Dedifferentiated amniotic fluid mesenchymal stem cell (primary cell): ENCODE data around the gene EEFSEC.

ENCODE experiments used
- DNase-seq: peaks from one replicate; pipeline ENCODE4 v3.0.0-alpha.2; 2016; ENCODE audit errors: extremely low spot score

The EEFSEC gene

DNA sequence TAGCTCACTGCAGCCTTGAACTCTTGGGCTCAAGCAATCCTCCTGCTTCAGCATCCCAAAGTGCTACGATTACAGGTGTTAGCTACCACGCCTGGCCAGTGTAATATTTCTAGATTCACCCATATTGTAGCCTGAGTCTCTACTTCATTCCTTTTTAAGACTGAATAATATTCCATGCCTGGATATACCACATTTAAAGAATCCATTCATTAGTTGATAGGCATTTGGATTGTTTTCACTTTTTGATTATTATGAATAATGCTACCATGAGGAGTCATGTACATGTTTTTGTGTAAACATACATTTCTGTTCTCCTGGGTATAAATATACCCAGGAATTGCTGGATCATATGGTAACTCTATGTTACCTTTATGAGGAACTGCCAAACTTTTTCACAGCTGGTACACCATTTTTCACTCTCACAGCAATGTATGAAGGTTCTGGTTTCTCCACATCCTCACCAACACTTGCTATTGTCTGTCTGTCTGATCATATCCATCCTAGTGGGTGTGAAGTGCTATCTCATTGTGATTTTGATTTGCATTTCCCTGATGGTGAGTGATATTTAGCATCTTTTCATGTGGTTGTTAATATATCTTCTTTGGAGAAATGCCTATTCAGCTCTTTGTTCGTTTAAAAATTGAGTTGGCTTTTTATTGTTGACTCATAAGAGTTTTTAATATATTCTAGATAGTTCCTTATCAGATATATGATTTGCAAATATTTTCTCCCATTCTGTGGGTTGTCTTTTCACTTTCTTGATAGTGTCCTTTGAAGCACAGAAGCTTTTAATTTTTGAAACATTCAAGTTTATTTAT is 32.6 kb downstream of the EEFSEC start:
- DNase-seq = no peak

DNA sequence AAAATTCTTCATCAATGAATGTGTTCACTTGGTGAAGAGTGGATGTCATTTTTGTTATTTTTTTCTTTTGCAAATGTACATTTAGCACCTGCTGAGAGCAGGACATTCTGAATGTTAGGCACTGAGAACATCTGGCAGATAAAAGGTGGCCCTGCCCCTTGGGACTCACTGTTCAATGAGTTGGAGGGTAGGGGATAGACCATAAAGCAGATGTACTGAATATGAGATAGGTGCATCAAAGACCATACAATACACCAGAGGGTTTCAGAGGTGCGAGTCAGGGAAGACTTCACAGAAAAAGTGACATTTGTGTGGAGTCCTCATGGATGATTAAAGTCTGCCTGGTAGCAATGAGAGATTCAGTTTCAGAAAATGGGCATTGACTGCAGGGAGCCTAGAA is 34.2 kb downstream of the EEFSEC start:
- DNase-seq = no peak

DNA sequence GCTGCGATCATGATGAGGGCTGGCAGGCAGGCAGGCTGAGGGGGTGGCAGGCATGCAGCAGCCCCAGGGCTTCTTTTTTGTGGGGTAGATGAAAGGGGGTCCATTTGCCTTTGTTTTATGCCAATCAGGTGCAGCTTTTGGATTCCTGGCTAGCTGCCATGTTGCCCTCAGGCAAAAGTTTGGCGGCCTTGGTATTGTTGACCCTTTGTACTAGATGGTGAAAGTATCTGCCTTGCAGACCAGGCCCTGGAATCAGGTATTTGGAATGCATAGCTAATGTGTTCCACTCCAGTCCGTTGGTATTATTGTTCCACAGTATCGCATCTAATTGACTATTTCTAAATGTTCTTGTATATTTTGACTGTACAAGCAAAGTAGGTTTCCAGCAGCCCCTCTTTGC is 35.0 kb downstream of the EEFSEC start:
- no peak for DNase-seq

DNA sequence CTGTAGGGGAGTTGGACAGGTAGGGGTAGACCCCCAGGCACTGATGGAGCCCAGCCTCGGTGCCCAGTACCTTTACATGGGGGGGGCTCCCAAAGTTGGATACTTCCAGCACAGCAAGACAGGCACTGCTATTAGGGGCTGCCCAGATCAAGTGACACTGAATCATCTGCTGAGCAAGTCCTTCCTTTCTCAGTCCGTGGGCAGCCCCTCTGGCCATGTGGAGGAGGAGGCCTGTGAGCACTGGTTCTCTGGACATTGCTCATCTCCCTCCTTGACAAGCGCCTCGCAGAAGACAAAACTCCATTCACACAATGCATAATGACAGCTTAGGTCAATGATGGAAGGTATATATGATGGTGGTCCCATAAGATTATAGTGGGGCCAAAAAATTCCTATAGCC is 35.7 kb downstream of the EEFSEC start:
- no peak for DNase-seq

DNA sequence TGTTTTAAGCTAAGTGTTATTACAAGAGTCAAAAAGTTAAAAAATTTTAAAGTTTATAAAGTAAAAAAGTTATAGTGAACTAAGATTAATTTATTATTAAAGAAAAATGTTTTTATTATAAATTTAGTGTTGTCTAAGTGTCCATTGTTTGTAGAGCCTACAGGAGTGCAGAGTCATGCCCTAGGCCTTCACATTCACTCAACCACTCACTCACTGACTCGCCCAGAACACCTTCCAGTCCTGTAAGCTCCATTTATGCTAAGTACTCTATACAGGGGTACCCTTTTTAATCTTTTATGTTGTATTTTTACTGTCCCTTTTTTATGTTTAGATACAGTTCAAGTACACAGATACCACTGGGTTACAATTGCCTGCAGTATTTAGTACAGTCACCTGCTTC is 37.2 kb downstream of the EEFSEC start:
- no peak for DNase-seq

DNA sequence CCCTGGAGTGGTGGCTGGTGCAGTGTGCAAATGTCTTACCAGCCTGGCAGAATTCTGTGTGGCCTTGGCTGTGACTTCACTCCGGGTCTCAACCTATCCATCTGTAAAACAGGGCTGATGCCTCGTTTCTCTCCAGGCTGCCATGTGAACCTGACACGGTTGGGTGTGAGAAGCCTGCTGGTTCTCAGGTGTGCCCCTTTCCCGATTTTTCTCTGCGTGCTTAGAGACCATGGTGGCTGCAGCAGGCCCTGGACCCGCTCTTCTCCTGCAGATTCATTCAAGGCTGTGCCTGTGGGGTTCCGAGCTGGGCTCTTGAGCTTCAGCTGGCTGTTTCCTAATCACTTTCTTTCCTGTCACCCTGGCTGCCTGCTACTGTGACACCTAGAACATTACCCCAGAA is 38.9 kb downstream of the EEFSEC start:
- no peak for DNase-seq

DNA sequence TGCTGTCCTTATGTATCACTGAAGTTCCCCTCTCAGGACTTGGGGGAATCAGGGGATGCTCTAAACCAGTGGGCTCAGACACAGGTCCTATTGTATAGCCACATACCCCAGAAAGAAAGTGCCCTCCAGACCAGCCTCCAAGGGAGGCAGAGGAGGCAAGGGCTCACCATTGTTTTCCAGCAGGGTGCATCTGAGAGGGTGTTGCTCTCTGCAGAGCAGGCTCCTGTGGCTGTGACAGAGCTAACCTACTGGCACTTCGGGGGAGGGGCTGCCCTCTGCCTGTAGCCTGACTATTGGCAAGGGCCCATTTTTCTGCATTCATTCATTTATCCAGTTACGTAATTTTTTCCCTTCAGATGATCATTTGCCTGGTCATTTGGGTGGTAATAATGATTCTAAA is 39.9 kb downstream of the EEFSEC start:
- DNase-seq = no peak

DNA sequence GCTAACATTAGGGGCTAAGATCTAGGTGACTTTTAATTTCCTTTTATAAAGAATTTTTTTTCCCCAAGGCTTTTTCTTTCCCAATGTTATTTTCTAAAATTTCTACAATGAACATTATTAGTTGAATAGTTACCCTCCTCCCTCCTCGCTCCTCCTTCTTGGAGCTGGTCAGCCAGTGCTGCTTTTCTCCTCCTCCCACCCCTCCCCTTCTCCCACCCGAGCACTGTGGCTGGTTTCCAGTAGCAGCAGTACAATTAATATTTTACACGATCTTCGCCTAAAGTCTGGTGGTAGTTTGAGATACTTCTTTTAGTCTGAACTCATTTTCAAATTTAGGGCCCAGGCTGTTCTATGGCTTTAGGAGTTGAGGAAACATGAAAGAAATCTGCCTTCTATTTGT is 41.6 kb downstream of the EEFSEC start:
- DNase-seq = no peak

DNA sequence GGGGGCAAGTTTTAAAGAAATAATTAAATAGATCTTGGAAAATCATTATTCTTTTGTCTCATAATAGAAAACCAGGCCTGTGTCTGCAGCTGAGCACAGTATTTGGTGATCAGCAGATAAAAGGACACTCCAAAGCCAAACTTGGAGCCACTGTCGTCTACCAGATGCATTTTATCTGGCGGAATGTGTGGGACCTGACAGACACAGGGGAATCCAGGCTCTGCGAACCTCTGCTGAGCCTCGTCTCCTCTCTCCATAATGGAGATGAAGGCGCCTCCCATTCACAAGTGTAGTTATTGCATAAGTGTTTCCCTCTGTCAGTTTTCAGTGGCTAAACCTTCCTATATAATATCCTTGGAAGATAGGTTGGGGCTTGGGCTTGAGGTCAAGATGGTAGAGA is 42.1 kb downstream of the EEFSEC start:
- DNase-seq = no peak

DNA sequence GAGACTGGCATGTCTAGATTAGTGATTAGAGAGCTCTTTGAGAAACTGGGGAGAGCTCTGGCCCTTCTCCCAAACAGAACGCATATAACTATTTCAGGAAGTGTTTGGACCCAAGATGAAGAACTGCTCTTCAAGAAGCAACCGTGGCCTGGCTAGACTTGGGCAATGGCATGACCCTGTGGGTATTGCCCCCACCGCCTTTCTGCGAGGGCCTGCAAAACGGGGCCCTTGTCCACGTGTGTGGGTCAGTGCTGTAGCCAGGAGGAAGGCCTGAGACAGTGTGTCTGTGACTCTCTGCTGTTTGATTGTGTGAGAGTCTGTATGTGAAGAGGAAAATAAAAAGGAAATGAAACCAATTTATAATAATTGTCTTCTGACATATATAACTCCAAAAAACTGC is 42.5 kb downstream of the EEFSEC start:
- DNase-seq = no peak

DNA sequence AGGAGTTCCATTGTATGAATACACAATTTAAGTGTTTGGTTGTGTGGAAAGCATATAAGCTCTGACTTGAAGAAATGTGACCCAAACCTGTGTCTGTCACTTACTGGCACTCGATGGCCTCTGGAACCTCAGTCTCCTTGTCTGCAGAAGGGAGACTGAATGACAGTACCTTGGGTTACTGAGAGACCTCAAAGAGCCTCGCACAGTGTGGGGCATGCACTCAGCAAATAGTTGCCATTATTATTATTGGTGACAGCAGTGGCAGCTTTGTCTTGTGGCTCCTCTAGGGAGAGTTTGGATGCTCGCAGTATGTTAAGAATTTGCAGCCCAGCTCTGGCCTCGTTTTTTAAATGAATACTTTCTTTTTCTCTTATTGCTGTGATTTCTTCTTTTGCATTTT is 43.4 kb downstream of the EEFSEC start:
- DNase-seq = no peak

DNA sequence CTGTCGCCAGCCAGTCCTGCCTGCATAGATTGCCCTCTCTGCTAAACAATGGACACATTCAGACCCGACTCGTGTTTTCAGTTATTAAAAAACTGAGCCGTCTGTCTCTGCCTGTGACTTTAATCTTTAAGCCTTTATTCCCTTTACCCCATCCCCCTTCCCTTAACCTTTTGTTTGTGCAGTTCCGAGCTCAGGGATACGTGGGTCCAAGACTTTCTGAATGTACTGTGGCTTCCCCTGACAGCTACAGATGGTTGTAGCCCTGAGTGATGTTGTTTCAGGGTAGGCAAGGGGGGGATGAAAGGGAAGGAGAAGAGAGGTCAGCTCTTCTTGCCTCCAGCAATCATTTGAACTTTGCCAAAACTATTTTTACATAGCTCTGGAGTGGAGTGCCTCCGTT is 44.6 kb downstream of the EEFSEC start:
- DNase-seq = no peak

DNA sequence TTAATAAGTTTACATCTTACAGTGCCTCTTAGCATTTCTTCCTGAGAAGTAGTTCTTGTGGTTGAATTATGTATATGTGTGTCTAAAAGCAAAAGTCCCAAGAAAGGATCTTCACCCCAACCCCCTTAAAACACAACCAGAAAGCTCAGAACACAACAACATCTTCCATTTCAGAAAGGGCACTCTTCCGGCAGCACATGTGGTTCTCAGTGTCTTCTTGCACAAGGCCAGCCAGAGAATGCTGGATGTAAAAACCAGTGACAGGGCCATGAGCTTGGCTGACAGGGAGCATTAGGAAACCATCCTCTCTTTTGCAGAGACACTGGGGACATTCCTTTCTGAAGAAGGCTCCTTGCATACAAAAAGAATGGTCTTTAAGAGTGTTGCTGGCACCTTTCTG is 45.0 kb downstream of the EEFSEC start:
- no peak for DNase-seq

DNA sequence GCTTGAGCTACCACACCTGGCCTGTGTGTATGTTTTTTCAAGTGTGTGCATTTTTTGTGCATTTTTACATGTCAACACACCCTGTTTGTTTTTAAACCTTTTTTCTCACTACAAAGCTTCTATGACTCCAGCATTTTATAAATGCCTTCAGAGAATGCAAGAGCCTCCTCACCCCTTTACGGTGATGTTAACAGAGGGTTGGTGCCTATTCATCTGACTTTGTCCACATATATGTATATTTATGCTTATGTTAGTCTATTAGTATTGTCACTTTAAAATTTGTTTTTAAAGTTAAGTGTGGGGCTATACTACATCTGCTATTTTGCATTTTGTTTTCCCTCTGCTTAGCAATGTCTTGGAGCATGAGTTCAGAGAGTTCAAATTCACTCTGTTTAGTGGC is 45.8 kb downstream of the EEFSEC start:
- DNase-seq = no peak

DNA sequence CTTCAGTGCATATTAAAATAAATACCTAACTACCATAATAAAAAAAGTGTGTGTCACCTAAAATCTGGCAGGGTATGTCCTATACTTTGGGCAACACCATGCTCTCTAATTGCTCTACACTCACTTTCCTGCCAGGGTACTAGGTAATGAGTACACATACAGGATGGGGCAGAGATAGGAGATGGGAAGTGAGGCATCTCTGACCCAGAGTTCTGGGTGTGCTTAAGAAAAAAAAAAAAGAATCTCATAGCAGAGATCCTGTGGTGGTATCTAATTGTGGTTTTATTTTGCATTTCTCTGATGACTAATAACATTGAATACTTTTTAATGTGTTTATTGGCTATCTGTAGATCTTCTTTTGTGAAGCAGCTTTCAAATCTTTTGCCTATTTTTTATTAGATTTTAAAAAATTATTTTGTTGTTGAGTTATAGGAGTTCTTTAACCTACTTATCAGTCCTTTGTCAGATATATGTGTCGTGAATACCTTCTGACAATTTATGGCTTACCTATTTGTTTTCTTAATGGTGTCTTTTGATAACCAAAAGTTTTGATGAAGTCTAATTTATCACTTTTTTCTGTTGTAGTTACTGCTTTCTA is 48.0 kb downstream of the EEFSEC start:
- no peak for DNase-seq

DNA sequence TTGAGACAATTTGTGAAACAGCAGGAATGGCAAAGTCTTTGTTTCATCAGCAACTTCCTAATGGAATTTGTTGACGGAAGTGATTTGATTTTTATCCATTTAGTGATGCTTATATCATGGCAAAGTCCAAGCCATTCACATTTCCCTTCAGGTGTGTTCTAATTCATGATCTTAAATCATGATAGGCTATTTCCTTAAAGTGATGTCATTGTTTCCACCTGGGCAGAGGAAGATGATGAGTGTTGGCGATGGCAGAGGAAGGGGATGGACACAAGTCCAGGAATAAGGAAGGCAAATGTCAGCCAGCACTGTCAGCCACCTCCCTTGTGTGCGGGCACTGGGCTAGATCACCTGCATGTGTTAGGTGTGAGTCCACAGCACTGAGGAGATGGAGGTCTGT is 49.9 kb downstream of the EEFSEC start:
- DNase-seq = no peak

DNA sequence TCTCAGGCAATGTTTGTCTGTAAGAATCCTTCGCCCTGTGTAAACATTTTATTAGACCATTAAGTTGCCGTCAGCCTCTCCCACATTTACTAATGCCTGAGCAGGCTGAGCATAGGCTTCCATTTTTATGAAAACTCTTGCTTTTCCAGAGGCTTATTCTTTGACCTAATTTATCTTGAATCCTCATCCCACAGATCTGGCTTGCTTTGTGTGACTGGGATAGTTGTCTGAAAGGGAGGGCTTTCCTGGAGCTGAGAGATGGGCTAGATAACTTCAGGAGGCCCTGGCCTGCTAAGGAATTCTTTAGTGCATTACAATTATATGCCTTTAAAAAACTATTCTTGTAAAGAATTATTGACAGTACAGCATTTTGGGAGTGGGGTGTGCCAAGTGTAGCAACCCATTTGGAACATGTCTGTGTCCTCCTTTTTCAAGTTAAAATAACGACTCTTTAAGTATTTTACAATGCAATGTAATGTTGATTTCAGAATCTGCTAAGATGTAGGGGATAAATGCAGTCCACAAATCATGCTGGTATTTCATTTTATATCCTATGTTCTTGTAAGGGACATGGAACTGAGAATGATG is 52.4 kb downstream of the EEFSEC start:
- no peak for DNase-seq

DNA sequence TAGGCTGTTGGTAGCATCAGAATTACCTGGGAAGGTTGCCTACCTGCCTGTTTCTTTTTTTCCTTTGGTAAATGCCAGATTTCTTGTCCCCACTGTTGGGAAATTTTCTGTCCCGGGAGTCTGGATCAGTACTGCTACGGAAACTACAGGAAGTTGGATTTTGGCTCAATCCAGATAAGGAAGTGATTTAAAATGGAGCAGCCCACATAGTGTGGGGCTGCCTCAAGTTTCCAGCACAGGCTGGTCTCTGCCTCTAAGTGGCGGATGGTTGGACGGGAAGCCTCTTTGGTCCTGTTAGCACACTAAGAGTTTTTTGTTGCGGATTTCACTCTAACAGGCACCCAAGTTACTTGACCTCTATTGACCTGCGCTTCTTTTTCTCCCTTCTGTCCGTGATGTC is 54.7 kb downstream of the EEFSEC start:
- DNase-seq = no peak

DNA sequence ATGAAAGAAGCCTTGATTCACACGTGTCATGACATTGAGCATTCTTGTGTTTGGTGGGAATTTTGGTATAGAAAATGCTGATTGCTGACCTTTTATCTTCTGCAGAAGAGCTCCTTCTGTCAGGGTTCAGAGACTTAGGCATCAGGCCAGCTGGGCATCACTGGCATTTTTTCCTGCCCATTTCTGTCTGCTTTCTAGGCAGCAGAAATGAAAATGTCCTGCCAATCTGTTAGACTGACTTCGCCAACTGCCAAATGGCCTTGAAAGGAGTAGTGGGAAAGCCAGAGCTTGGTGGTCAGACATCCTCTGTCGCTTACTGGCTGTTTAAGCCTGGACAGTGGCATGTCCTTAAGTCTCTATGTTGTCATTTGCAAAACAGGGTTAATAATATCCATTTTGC is 57.4 kb downstream of the EEFSEC start:
- no peak for DNase-seq

DNA sequence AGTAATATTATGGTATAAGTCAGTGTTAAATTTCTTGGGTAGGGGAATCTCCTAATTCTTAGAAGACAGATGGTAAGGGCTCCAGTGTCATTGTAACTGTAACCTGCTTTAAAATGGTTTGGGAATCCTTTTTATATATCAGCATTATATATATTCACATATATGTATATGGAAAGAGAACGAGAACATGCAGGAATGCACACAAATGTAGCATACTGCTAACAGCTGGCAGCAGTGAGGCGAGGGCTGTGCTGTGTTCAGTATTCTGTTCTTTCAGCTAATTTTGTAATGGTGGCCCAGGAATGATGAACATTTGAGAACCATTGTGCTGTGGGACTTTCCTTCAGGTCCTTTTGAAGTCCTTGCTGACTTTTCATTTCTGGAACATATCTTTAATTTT is 60.8 kb downstream of the EEFSEC start:
- DNase-seq = no peak

DNA sequence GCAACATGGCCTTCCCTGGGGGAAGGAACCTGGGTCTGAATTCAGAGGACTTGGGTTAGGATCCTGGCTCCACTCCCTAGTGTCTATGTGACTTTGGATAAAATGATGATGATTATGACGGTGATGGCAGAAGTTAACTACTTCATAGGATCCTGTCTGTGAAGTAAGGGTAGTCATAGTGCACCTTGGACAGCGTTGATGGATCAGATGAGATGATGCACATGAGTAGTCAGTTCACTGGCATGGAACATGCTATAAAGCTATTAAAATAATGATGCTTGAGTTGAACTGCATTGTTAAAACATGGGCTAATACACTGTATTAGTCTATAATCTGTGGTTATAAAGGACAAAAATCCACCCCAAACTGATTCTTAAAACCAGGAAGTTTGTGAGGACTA is 62.0 kb downstream of the EEFSEC start:
- no peak for DNase-seq

DNA sequence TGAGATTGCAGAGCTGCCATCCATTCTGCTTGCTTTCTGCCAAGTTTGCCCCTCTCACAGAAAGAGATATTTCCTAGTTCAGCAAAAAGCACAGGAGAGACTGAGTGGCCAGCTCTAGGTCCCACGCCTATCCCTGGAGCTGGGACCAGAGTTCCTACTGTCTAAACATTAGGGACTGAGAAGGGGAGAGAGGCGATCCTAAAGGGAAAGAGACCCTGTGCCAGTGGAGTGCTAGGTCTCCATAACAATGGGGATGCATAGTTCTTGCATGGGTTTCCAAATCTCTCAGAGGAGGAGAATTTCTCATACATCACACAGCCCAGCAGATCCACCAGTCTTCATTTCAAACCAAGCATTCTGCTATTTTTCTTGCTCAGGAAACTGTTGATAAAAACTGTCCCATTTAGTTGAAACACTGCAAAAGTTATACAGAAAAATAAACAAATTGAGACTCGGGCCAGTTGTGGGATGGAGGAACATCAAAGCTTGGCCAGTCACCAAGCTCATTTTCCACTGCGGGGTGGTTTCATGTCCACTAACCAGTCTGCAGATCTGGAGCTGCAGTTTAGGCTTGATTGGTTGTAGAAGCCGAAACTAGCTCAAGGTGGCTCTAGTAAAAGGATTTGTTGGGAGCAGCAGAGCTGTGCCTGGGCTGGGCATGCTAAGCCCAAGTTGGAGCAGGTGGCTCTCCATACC is 62.7 kb downstream of the EEFSEC start:
- no peak for DNase-seq
